Measurements from ENCODE around the gene CCDC34. TPM values are rescaled to one million over a fixed set of nuclear protein-coding genes. Genes with fewer than 3 reads are reported as not detected.

CCDC34 gene
- total RNA-seq, 3 donors from 2014 or later, result 7.2 to 11.2 (median 10.1) TPM

- no peak overlapping the region for H3K4me3 ChIP-seq
- TF ChIP-seq, protein P1, sequence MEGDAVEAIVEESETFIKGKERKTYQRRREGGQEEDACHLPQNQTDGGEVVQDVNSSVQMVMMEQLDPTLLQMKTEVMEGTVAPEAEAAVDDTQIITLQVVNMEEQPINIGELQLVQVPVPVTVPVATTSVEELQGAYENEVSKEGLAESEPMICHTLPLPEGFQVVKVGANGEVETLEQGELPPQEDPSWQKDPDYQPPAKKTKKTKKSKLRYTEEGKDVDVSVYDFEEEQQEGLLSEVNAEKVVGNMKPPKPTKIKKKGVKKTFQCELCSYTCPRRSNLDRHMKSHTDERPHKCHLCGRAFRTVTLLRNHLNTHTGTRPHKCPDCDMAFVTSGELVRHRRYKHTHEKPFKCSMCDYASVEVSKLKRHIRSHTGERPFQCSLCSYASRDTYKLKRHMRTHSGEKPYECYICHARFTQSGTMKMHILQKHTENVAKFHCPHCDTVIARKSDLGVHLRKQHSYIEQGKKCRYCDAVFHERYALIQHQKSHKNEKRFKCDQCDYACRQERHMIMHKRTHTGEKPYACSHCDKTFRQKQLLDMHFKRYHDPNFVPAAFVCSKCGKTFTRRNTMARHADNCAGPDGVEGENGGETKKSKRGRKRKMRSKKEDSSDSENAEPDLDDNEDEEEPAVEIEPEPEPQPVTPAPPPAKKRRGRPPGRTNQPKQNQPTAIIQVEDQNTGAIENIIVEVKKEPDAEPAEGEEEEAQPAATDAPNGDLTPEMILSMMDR (IDR thresholded peaks at IDR 0.05), result no peak
- intact Hi-C loops (cut with DNase I, micrococcal nuclease), result loop anchor here (2.0 to 10.0 kb wide), 4 partner anchors 57 to 193 kb away; no protein-coding TSS in a partner anchor
- peaks cover 28% of the 10 kb centered on the region for H3K4me1 ChIP-seq (ENCODE audit: low read depth)
- peaks cover 4% of the 10 kb centered on the region for H3K36me3 ChIP-seq (ENCODE audit: low read depth)
- ATAC-seq, result peak; percentile 83
- H3K9me3 ChIP-seq, result peaks cover 6% of the 10 kb centered on the region
- peak; percentile 58 to 79 (median 65) for DNase-seq
Measured at GRCh38 chr11:27291954-27292636, 70.9 kb downstream of the CCDC34 start.

DNA sequence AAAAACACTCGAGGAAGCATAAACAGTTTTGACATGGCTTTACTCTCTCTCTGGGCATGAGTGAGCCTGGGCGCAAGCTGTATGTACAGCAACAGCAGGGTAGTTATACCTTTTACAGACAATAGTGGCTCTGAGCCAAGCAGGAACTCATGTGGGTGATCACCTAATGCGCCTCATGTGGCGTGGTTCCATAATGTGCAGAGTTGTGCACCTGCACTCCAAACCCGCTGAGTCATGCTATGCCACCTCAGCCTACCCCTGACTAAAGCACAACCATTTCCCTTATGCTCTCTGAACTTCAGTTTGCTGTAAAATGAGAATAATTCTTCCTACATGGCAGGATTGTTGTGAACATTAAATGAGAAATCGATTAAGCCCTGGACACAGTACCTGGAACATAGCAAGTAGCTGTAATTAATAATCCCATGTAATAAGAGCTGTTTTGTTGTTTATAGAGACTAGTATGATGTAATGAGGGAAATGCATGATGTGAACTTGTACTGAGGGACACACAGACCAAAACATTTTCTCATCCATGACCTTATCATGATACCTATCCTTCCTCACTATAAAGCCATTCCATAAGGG is 71.6 kb downstream of the CCDC34 start:
- peak; percentile 65 to 87 (median 66) for DNase-seq
- TF ChIP-seq, protein P1 (IDR thresholded peaks at IDR 0.05), result no peak
- Histone ChIP-seq H3K36me3 (ENCODE audit: low read depth) (peaks cover 4% of the 10 kb centered on the region), H3K9me3 (peaks cover 6% of the 10 kb centered on the region), H3K4me1 (ENCODE audit: low read depth) (peaks cover 28% of the 10 kb centered on the region), H3K4me3 (no peak overlapping the region)
- intact Hi-C loops (cut with DNase I, micrococcal nuclease), result loop anchor here (5.0 to 10.0 kb wide), 3 partner anchors 89 to 193 kb away; no protein-coding TSS in a partner anchor
- peak; percentile 68 for ATAC-seq

- H3K9me3 ChIP-seq, result peaks cover 6% of the 10 kb centered on the region
- ATAC-seq (no peak), DNase-seq (no peak)
- H3K36me3 ChIP-seq (ENCODE audit: low read depth), result peaks cover 4% of the 10 kb centered on the region
- H3K4me1 ChIP-seq (ENCODE audit: low read depth), result peaks cover 28% of the 10 kb centered on the region
- intact Hi-C loops (cut with DNase I, micrococcal nuclease), result loop anchor here (5.0 to 10.0 kb wide), 3 partner anchors 88 to 194 kb away; no protein-coding TSS in a partner anchor
- H3K4me3 ChIP-seq, result no peak overlapping the region
- TF ChIP-seq, protein P1 (IDR thresholded peaks at IDR 0.05), result no peak
Measured at GRCh38 chr11:27290261-27291050, 72.6 kb downstream of the CCDC34 start.

Other genes with a start within 250 kb of the CCDC34 start
- gene LGR4, start 109.6 kb upstream of the CCDC34 start, total RNA-seq, result 100 to 1,000 TPM in 2 of 3 donors, 10 to 100 TPM in 1; 81.9 to 185 (median 104) TPM
- gene LIN7C, start 143.6 kb upstream of the CCDC34 start, total RNA-seq, result 10 to 100 TPM; 37.8 to 41.2 (median 40.5) TPM

All from mucosa of descending colon (tissue), 3 donors.